BE2C (cell line): Measurements from ENCODE around the gene DDX56.
A peak's percentile ranks its signal among the peaks of the same experiment; 100 is the strongest.

Experiments
- DNase-seq: peaks from one replicate; pipeline ENCODE4 v3.0.0-alpha.2; 2020
- H3K27me3 ChIP-seq: fragments of 250-450 bp; sonication (Bioruptor Pico); 2 replicates; pipeline ENCODE4 v1.5.1; 2020; ENCODE audit warnings: mild to moderate bottlenecking
- H3K36me3 ChIP-seq: fragments of 250-450 bp; sonication (Bioruptor Pico); 2 replicates; pipeline ENCODE4 v1.5.1; 2020; ENCODE audit warnings: mild to moderate bottlenecking
- H3K4me1 ChIP-seq: fragments of 250-450 bp; sonication (Bioruptor Pico); 2 replicates; pipeline ENCODE4 v1.5.1; 2020
- H3K4me3 ChIP-seq: 2 replicates; pipeline ENCODE4 v1.5.1; 2011; ENCODE audit warnings: low read depth, low read length
- H3K9me3 ChIP-seq: fragments of 250-450 bp; sonication (Bioruptor Pico); 2 replicates; pipeline ENCODE4 v1.5.1; 2020
- CTCF ChIP-seq: IDR thresholded peaks from 2 replicates; pipeline ENCODE4 v1.5.1; 2012; ENCODE audit warnings: mild to moderate bottlenecking, low read depth, low read length

The DDX56 gene

GRCh38 chr7:44608916-44609648, 35.4 kb upstream of the DDX56 start:
- no peak for TF ChIP-seq CTCF
- Histone ChIP-seq H3K4me3 (no peak overlapping the region), H3K27me3 (no peaks in the 10 kb centered on the region), H3K4me1 (no peaks in the 10 kb centered on the region), H3K9me3 (no peaks in the 10 kb centered on the region), H3K36me3 (no peaks in the 10 kb centered on the region; the same call in 1 of the 2 replicates)
- no peak for DNase-seq

DNA sequence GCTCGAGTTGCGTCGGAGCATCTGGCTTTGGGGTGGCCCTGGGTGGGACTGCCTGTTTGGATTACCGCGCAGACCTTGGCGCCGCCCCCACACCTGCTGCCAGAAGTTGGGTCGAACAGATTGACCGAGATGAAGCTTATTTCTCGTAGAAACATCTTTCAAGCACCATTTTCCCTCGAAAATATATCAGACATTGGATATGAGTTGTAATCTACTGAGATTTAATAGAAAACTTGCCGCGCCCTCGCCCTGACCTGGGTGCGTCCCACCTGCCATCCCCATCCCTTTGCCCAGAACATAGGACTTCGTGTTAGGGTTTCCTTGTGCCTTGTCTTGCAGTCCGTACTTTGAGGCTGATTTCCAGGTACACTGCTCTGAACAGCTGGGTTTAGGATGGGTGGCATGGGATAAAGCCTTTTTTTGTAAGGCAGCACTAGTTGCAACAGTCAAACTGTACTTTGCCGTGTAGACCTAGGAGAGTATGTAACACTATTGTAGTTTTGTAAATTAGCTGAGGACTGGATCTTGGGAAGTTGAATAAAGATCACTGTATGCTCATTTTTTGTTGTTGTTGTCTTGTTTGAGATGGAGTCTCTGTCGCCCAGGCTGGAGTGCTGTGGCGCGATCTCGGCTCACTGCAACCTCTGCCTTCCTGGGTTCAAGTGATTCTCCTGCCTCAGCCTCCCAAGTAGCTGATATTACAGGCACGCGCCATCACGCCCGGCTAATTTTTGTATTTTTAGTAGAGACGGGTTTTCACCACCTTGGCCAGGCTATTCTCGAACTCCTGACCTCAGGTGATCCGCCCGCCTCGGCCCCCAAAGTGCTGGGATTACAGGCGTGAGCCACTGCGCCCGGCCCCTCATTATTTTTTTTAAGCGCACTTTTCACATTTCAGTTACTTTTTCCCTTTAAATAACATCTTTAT, 33.7 kb upstream of the DDX56 start:
- Histone ChIP-seq H3K27me3 (0 out of 2 replicates have a peak, but pooled peaks cover 4% of the 10 kb centered on the region), H3K9me3 (no peaks in the 10 kb centered on the region), H3K4me1 (no peaks in the 10 kb centered on the region), H3K36me3 (no peaks in the 10 kb centered on the region; the same call in 1 of the 2 replicates), H3K4me3 (peak overlapping the region; percentile 77)
- no peak for DNase-seq
- TF ChIP-seq CTCF: no peak

DNA sequence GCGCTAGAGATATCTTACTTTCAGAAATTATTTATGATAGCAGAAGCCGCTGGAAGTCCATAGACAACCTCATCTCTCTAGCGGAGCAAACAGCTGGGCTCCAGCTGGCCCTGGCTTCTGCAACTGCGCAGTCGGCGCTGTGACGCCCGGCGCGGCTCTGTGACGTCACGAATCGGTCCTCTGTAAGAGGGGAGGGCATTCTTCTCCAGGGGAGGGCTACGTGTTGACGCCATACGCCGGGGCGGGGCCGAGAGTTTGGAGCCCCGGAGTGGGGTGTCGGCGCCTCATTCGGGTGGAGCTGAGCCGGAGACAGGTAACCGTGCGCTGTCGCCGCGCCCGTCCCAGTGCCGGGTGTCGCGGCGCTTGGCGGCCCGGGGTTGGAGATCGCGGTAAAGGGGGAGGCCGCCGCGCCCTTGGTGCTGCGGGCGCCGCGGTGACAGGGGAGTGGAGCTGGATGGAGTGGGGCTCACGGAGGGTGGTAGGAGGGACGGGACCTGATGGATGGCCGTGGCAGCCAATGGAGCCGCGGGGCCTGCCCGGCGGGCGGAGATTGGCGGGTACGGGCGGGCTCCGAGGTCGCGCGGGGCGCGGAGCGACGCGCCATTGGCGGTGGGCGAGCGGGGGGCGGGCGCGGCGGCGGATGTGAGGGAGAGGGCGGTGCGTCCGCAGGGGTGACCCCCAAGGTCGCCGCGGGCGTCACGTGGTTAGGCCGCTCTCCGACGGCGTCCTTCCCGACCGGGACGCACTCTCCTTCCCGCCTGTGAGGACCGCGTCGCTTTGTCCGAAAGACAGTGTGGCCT, 32.8 kb upstream of the DDX56 start, which contains the start of gene OGDH:
TSS of gene OGDH (plus strand) at position 287 of the 800 bp plus-strand sequence. CDS start 17,717 bp downstream, outside the sequence.
- no peak for TF ChIP-seq CTCF
- Histone ChIP-seq H3K4me1 (no peaks in the 10 kb centered on the region), H3K9me3 (no peaks in the 10 kb centered on the region)

GRCh38 chr7:44604941-44605340, 31.2 kb upstream of the DDX56 start:
- H3K9me3 ChIP-seq: no peaks in the 10 kb centered on the region
- no peak for TF ChIP-seq CTCF
- H3K36me3 ChIP-seq: no peaks in the 10 kb centered on the region; the same call in 1 of the 2 replicates
- 0 out of 2 replicates have a peak, but pooled peaks cover 4% of the 10 kb centered on the region for H3K27me3 ChIP-seq
- no peak for DNase-seq
- no peaks in the 10 kb centered on the region for H3K4me1 ChIP-seq
- H3K4me3 ChIP-seq: no peak overlapping the region

More for the DNA sequence above, 32.8 kb upstream of the DDX56 start, which contains the start of gene OGDH:
- H3K4me3 ChIP-seq: peak within 1 kb of the TSS; percentile 77
- peak; percentile 99 for DNase-seq
- 0 out of 2 replicates have a peak, but pooled peaks cover 4% of the 10 kb centered on the region for H3K27me3 ChIP-seq
- H3K36me3 ChIP-seq: no peaks in the 10 kb centered on the region; the same call in 1 of the 2 replicates

GRCh38 chr7:44603193-44603592, 29.5 kb upstream of the DDX56 start:
- no peak for TF ChIP-seq CTCF
- no peaks in the 10 kb centered on the region; the same call in 1 of the 2 replicates for H3K36me3 ChIP-seq
- H3K4me3 ChIP-seq: no peak overlapping the region
- H3K4me1 ChIP-seq: no peaks in the 10 kb centered on the region
- peaks cover 4% of the 10 kb centered on the region; the same call in 1 of the 2 replicates for H3K27me3 ChIP-seq
- H3K9me3 ChIP-seq: no peaks in the 10 kb centered on the region
- no peak for DNase-seq
